HCT116 (cell line): ENCODE measurements around the gene SNUPN.
A peak's percentile ranks its signal among the peaks of the same experiment; 100 is the strongest.

ENCODE experiments used
- CBX3 ChIP-seq: IDR thresholded peaks from 2 replicates; pipeline ENCODE4 v1.6.1; 2012; ENCODE audit warnings: low read depth
- EZH2 ChIP-seq: fragments of 200-600 bp; sonication (generic); IDR thresholded peaks from 2 replicates; pipeline ENCODE4 v1.6.1; 2017; ENCODE audit warnings: antibody characterized with exemption, mixed run types
- SP1 ChIP-seq: IDR thresholded peaks from 2 replicates; pipeline ENCODE4 v1.6.1; 2012; ENCODE audit warnings: low read depth
- SRF ChIP-seq: IDR thresholded peaks from 2 replicates; pipeline ENCODE4 v1.6.1; 2012; ENCODE audit warnings: low read depth
- TF ChIP-seq, protein P1 (sequence below), 3 experiments: fragments of 200-600 bp in 1 of 3; sonication (generic) in 1 of 3; IDR thresholded peaks in 2 of 3; conservative IDR thresholded peaks in 1 of 3; 2 replicates each; pipeline ENCODE4 v1.5.1; 2012 to 2017; ENCODE audit warnings: low read depth in 2 of 3, low read length in 2 of 3, antibody characterized with exemption in 1 of 3, borderline replicate concordance in 1 of 3, control low read depth in 1 of 3, mild to moderate bottlenecking in 1 of 3, mixed read lengths in 1 of 3, mixed run types in 1 of 3, moderate library complexity in 1 of 3; ENCODE audit not compliant: insufficient read depth in 1 of 3
- TF ChIP-seq, protein P2 (sequence below): IDR thresholded peaks from 2 replicates; pipeline ENCODE4 v1.6.1; 2011; ENCODE audit warnings: mild to moderate bottlenecking, low read length, moderate library complexity; ENCODE audit not compliant: insufficient replicate concordance; ENCODE audit errors: extremely low read depth
- TF ChIP-seq, protein P3 (sequence below): IDR thresholded peaks from 2 replicates; pipeline ENCODE4 v1.6.1; 2012

DNA sequence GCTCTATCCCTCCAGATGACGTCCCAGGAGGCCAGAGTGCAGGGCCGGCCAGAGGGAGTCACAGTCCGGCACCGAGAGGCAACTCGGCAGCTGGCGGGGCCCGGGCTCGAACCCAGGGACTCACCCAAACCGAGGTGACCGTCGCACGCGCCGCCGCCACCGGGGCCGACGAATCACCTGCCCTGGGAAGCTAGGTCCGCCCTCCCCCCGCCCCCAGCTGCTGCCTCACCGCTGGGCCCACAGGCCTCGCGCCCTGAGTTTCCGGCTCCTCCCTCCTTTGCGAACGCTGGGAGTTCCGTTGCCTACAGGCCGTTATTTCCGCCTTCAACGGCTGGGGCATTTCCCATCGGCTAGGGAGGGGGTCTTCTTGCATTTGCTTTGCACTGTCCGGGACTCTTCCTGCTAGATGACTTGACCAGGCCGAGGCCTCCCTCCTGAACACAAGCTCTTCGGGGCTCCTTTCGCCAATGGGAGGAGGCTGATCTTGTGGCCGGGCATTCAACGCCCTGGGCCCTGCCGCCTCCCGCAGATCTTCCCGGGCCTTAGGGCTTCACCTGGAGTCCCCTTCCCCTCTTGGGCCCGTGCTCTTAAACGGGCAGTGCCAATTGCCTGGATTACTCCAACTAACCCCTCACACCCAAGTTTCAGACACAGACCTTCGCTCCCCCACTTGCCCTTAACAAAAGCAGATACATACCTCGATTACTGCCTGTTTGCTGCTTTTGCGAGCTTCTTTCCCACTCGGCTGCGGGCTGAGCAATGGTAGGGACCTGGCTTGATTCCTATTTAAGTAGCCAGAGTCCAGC, at the start of gene SNUPN:
- TF ChIP-seq, protein P1, sequence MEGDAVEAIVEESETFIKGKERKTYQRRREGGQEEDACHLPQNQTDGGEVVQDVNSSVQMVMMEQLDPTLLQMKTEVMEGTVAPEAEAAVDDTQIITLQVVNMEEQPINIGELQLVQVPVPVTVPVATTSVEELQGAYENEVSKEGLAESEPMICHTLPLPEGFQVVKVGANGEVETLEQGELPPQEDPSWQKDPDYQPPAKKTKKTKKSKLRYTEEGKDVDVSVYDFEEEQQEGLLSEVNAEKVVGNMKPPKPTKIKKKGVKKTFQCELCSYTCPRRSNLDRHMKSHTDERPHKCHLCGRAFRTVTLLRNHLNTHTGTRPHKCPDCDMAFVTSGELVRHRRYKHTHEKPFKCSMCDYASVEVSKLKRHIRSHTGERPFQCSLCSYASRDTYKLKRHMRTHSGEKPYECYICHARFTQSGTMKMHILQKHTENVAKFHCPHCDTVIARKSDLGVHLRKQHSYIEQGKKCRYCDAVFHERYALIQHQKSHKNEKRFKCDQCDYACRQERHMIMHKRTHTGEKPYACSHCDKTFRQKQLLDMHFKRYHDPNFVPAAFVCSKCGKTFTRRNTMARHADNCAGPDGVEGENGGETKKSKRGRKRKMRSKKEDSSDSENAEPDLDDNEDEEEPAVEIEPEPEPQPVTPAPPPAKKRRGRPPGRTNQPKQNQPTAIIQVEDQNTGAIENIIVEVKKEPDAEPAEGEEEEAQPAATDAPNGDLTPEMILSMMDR (IDR thresholded peaks at IDR 0.05 in 2 of 3, conservative IDR thresholded peaks at IDR 0.05 in 1 of 3; ENCODE audit: borderline replicate concordance in 1 of 3, insufficient read depth in 1 of 3, low read depth in 2 of 3, low read length in 2 of 3) = no peak
- TF ChIP-seq SRF (no peak), SP1 (peak; percentile 91), EZH2 (no peak), CBX3 (peak; percentile 74)
- TF ChIP-seq, protein P2, sequence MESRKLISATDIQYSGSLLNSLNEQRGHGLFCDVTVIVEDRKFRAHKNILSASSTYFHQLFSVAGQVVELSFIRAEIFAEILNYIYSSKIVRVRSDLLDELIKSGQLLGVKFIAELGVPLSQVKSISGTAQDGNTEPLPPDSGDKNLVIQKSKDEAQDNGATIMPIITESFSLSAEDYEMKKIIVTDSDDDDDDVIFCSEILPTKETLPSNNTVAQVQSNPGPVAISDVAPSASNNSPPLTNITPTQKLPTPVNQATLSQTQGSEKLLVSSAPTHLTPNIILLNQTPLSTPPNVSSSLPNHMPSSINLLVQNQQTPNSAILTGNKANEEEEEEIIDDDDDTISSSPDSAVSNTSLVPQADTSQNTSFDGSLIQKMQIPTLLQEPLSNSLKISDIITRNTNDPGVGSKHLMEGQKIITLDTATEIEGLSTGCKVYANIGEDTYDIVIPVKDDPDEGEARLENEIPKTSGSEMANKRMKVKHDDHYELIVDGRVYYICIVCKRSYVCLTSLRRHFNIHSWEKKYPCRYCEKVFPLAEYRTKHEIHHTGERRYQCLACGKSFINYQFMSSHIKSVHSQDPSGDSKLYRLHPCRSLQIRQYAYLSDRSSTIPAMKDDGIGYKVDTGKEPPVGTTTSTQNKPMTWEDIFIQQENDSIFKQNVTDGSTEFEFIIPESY = no peak
- TF ChIP-seq, protein P3, sequence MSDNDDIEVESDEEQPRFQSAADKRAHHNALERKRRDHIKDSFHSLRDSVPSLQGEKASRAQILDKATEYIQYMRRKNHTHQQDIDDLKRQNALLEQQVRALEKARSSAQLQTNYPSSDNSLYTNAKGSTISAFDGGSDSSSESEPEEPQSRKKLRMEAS = peak; percentile 88
